Measurements from ENCODE around the gene PI4KA. TPM values are rescaled to one million over a fixed set of nuclear protein-coding genes. Genes with fewer than 3 reads are reported as not detected.
A peak's percentile ranks its signal among the peaks of the same experiment; 100 is the strongest.
"Not testable (repeated sequence)": the region's sequence is repeated elsewhere in the genome, so short reads cannot be mapped to it uniquely, and the experiment has no call there.

Gene PI4KA
- total and polyA plus RNA-seq, 5 donors from 2014 or later = 38.9 to 182 (median 44.5) TPM

- not testable (repeated sequence) for H3K4me1 Mint-ChIP-seq; H3K4me3 ChIP-seq (ENCODE audit: low read depth, low read length); H3K27ac ChIP-seq (ENCODE audit: insufficient read depth, low read length, poor library complexity, severe bottlenecking); ATAC-seq (ENCODE audit: low read depth in 2 of 2); H3K9me3 Mint-ChIP-seq; H3K4me3 Mint-ChIP-seq; H3K27me3 ChIP-seq (ENCODE audit: control insufficient read depth, insufficient read depth, low read length); H3K4me1 ChIP-seq (ENCODE audit: control insufficient read depth, insufficient read depth, low read length, poor library complexity, severe bottlenecking); H3K9me3 ChIP-seq (ENCODE audit: control insufficient read depth in 2 of 2, low read length in 2 of 2); DNase-seq; H3K27me3 Mint-ChIP-seq
- peaks cover 24% of the 10 kb centered on the region for H3K36me3 ChIP-seq (ENCODE audit: control insufficient read depth, insufficient read depth, low read length)
- H3K36me3 Mint-ChIP-seq = peaks cover 23% of the 10 kb centered on the region
- H3K27ac Mint-ChIP-seq = peak overlapping the region in 1 of 3 donors; percentile 59
Observed at GRCh38 chr22:20736891-20737290, 121.7 kb downstream of the PI4KA start.

- not testable (repeated sequence) for H3K4me3 Mint-ChIP-seq; H3K27me3 ChIP-seq (ENCODE audit: control insufficient read depth, insufficient read depth, low read length); H3K4me1 ChIP-seq (ENCODE audit: control insufficient read depth, insufficient read depth, low read length, poor library complexity, severe bottlenecking); H3K9me3 ChIP-seq (ENCODE audit: control insufficient read depth in 2 of 2, low read length in 2 of 2); H3K27me3 Mint-ChIP-seq; H3K4me3 ChIP-seq (ENCODE audit: low read depth, low read length); H3K4me1 Mint-ChIP-seq; ATAC-seq (ENCODE audit: low read depth in 2 of 2); H3K27ac ChIP-seq (ENCODE audit: insufficient read depth, low read length, poor library complexity, severe bottlenecking); H3K9me3 Mint-ChIP-seq; DNase-seq
- peaks cover 11% of the 10 kb centered on the region for H3K36me3 Mint-ChIP-seq
- peaks cover 17% of the 10 kb centered on the region for H3K36me3 ChIP-seq (ENCODE audit: control insufficient read depth, insufficient read depth, low read length)
- H3K27ac Mint-ChIP-seq = peak overlapping the region in 2 of 3 donors; percentile 26 to 65
Observed at GRCh38 chr22:20735356-20736162, 123.1 kb downstream of the PI4KA start.

GRCh38 chr22:20732431-20732830 lies 126.2 kb downstream of the PI4KA start:
- H3K4me1 ChIP-seq (ENCODE audit: control insufficient read depth, insufficient read depth, low read length, poor library complexity, severe bottlenecking); H3K9me3 ChIP-seq (ENCODE audit: control insufficient read depth in 2 of 2, low read length in 2 of 2); H3K4me1 Mint-ChIP-seq; H3K4me3 Mint-ChIP-seq; H3K27me3 ChIP-seq (ENCODE audit: control insufficient read depth, insufficient read depth, low read length); H3K27me3 Mint-ChIP-seq; DNase-seq; H3K9me3 Mint-ChIP-seq; ATAC-seq (ENCODE audit: low read depth in 2 of 2); H3K27ac Mint-ChIP-seq; H3K27ac ChIP-seq (ENCODE audit: insufficient read depth, low read length, poor library complexity, severe bottlenecking); H3K4me3 ChIP-seq (ENCODE audit: low read depth, low read length): not testable (repeated sequence)
- peaks cover 26% of the 10 kb centered on the region for H3K36me3 ChIP-seq (ENCODE audit: control insufficient read depth, insufficient read depth, low read length)
- peaks cover 19% of the 10 kb centered on the region for H3K36me3 Mint-ChIP-seq

GRCh38 chr22:20729194-20729593 lies 129.4 kb downstream of the PI4KA start:
- peaks cover 34% of the 10 kb centered on the region for H3K36me3 Mint-ChIP-seq
- no peak overlapping the region for H3K4me3 Mint-ChIP-seq
- DNase-seq (no peak), ATAC-seq (ENCODE audit: low read depth in 2 of 2) (no peak)
- H3K27me3 Mint-ChIP-seq = no peaks in the 10 kb centered on the region
- H3K27ac ChIP-seq (ENCODE audit: insufficient read depth, low read length, poor library complexity, severe bottlenecking) = no peak overlapping the region
- H3K9me3 Mint-ChIP-seq = no peaks in the 10 kb centered on the region
- H3K4me3 ChIP-seq (ENCODE audit: low read depth, low read length) = no peak overlapping the region
- no peaks in the 10 kb centered on the region for H3K9me3 ChIP-seq (ENCODE audit: control insufficient read depth in 2 of 2, low read length in 2 of 2)
- no peaks in the 10 kb centered on the region for H3K4me1 ChIP-seq (ENCODE audit: control insufficient read depth, insufficient read depth, low read length, poor library complexity, severe bottlenecking)
- H3K27ac Mint-ChIP-seq = no peak overlapping the region
- peaks cover 0 to 2% (median 0%) of the 10 kb centered on the region in 4 donors for H3K4me1 Mint-ChIP-seq
- H3K27me3 ChIP-seq (ENCODE audit: control insufficient read depth, insufficient read depth, low read length) = no peaks in the 10 kb centered on the region
- peaks cover 46% of the 10 kb centered on the region for H3K36me3 ChIP-seq (ENCODE audit: control insufficient read depth, insufficient read depth, low read length)

- DNase-seq (no peak), ATAC-seq (ENCODE audit: low read depth in 2 of 2) (no peak)
- Histone ChIP-seq H3K27ac (ENCODE audit: insufficient read depth, low read length, poor library complexity, severe bottlenecking) (no peak overlapping the region), H3K9me3 (ENCODE audit: control insufficient read depth in 2 of 2, low read length in 2 of 2) (no peaks in the 10 kb centered on the region), H3K4me3 (ENCODE audit: low read depth, low read length) (no peak overlapping the region), H3K27me3 (ENCODE audit: control insufficient read depth, insufficient read depth, low read length) (no peaks in the 10 kb centered on the region), H3K4me1 (ENCODE audit: control insufficient read depth, insufficient read depth, low read length, poor library complexity, severe bottlenecking) (no peaks in the 10 kb centered on the region), H3K36me3 (ENCODE audit: control insufficient read depth, insufficient read depth, low read length) (peaks cover 46% of the 10 kb centered on the region)
- peaks cover 0 to 2% (median 0%) of the 10 kb centered on the region in 4 donors for H3K4me1 Mint-ChIP-seq
- no peaks in the 10 kb centered on the region for H3K9me3 Mint-ChIP-seq
- H3K36me3 Mint-ChIP-seq = peaks cover 34% of the 10 kb centered on the region
- peak overlapping the region in 2 of 3 donors; percentile 24 to 54 for H3K27ac Mint-ChIP-seq
- no peak overlapping the region for H3K4me3 Mint-ChIP-seq
- no peaks in the 10 kb centered on the region for H3K27me3 Mint-ChIP-seq
Observed at GRCh38 chr22:20728523-20729190, 130.0 kb downstream of the PI4KA start.

- H3K27ac ChIP-seq (ENCODE audit: insufficient read depth, low read length, poor library complexity, severe bottlenecking) = no peak overlapping the region
- H3K4me1 Mint-ChIP-seq = peaks cover 0 to 2% (median 0%) of the 10 kb centered on the region in 4 donors
- no peaks in the 10 kb centered on the region for H3K4me1 ChIP-seq (ENCODE audit: control insufficient read depth, insufficient read depth, low read length, poor library complexity, severe bottlenecking)
- no peak for DNase-seq
- no peak for ATAC-seq (ENCODE audit: low read depth in 2 of 2)
- H3K27me3 ChIP-seq (ENCODE audit: control insufficient read depth, insufficient read depth, low read length) = no peaks in the 10 kb centered on the region
- no peak overlapping the region for H3K4me3 ChIP-seq (ENCODE audit: low read depth, low read length)
- no peaks in the 10 kb centered on the region for H3K9me3 ChIP-seq (ENCODE audit: control insufficient read depth in 2 of 2, low read length in 2 of 2)
- H3K9me3 Mint-ChIP-seq = no peaks in the 10 kb centered on the region
- H3K27ac Mint-ChIP-seq = peak overlapping the region; percentile 48 to 66 (median 54)
- peaks cover 45% of the 10 kb centered on the region for H3K36me3 ChIP-seq (ENCODE audit: control insufficient read depth, insufficient read depth, low read length)
- H3K36me3 Mint-ChIP-seq = peaks cover 34% of the 10 kb centered on the region
- no peaks in the 10 kb centered on the region for H3K27me3 Mint-ChIP-seq
- no peak overlapping the region for H3K4me3 Mint-ChIP-seq
Observed at GRCh38 chr22:20727118-20728015, 131.2 kb downstream of the PI4KA start.

- Histone ChIP-seq H3K36me3 (ENCODE audit: control insufficient read depth, insufficient read depth, low read length) (peaks cover 47% of the 10 kb centered on the region), H3K27ac (ENCODE audit: insufficient read depth, low read length, poor library complexity, severe bottlenecking) (no peak overlapping the region), H3K4me1 (ENCODE audit: control insufficient read depth, insufficient read depth, low read length, poor library complexity, severe bottlenecking) (no peaks in the 10 kb centered on the region), H3K27me3 (ENCODE audit: control insufficient read depth, insufficient read depth, low read length) (no peaks in the 10 kb centered on the region), H3K9me3 (ENCODE audit: control insufficient read depth in 2 of 2, low read length in 2 of 2) (no peaks in the 10 kb centered on the region), H3K4me3 (ENCODE audit: low read depth, low read length) (no peak overlapping the region)
- Mint-ChIP-seq H3K27ac (no peak overlapping the region), H3K9me3 (no peaks in the 10 kb centered on the region), H3K4me1 (peaks cover 0 to 2% (median 0%) of the 10 kb centered on the region in 4 donors), H3K36me3 (peaks cover 39% of the 10 kb centered on the region), H3K27me3 (no peaks in the 10 kb centered on the region), H3K4me3 (no peak overlapping the region)
- DNase-seq (no peak), ATAC-seq (ENCODE audit: low read depth in 2 of 2) (no peak)
Observed at GRCh38 chr22:20725987-20726558, 132.5 kb downstream of the PI4KA start.
